ENCODE data around the gene LRP2BP.
"Not testable (repeated sequence)": the region's sequence is repeated elsewhere in the genome, so short reads cannot be mapped to it uniquely, and the experiment has no call there.

The LRP2BP gene

GRCh38 chr4:185325721-185326120 is 70.0 kb downstream of the LRP2BP start:
- not testable (repeated sequence) for DNase-seq (ENCODE audit: low spot score)

- not testable (repeated sequence) for DNase-seq (ENCODE audit: low spot score)
Measured at GRCh38 chr4:185324361-185324760, 71.4 kb downstream of the LRP2BP start.

GRCh38 chr4:185323606-185324005 is 72.1 kb downstream of the LRP2BP start:
- no peak for DNase-seq (ENCODE audit: low spot score)

- no peak for DNase-seq (ENCODE audit: low spot score)
Measured at GRCh38 chr4:185322803-185323202, 72.9 kb downstream of the LRP2BP start.

GRCh38 chr4:185318679-185319078 is 77.0 kb downstream of the LRP2BP start:
- DNase-seq (ENCODE audit: low spot score), result no peak

- no peak for DNase-seq (ENCODE audit: low spot score)
Measured at GRCh38 chr4:185317880-185318279, 77.8 kb downstream of the LRP2BP start.

- not testable (repeated sequence) for DNase-seq (ENCODE audit: low spot score)
Measured at GRCh38 chr4:185317462-185317861, 78.3 kb downstream of the LRP2BP start.

Data from AG08396 (cell line).